GM19467 (cell line): ENCODE data around the gene ERGIC1.
"Not testable (repeated sequence)": the region's sequence is repeated elsewhere in the genome, so short reads cannot be mapped to it uniquely, and the experiment has no call there.

Experiments
- ATAC-seq: cut with Tn5 transposase; IDR thresholded peaks from one replicate; pipeline ENCODE4 v1.9.1; 2021; ENCODE audit warnings: mild to moderate bottlenecking, moderate library complexity; ENCODE audit not compliant: unreplicated experiment

Gene ERGIC1

GRCh38 chr5:172846249-172846648 is 12.2 kb downstream of the ERGIC1 start:
- ATAC-seq = no peak

- ATAC-seq = no peak
Observed at GRCh38 chr5:172846677-172847076, 12.6 kb downstream of the ERGIC1 start.

DNA sequence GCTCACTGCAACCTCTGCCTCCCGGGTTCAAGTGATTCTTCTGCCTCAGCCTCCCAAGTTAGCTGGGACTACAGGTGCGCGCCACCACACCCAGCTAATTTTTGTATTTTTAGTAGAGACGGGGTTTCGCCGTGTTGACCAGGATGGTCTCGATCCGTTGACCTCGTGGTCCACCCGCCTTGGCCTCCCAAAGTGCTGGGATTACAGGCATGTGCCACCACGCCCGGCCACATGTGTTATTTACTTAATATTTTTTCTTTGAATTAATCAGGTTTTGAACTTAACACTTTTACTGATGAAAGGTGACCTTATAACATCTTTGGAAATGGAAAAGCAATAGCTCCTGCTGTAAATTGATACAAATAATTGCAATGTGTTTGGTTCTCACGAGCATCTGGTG is 13.5 kb downstream of the ERGIC1 start:
- not testable (repeated sequence) for ATAC-seq

GRCh38 chr5:172848419-172848818 is 14.4 kb downstream of the ERGIC1 start:
- ATAC-seq = no peak

DNA sequence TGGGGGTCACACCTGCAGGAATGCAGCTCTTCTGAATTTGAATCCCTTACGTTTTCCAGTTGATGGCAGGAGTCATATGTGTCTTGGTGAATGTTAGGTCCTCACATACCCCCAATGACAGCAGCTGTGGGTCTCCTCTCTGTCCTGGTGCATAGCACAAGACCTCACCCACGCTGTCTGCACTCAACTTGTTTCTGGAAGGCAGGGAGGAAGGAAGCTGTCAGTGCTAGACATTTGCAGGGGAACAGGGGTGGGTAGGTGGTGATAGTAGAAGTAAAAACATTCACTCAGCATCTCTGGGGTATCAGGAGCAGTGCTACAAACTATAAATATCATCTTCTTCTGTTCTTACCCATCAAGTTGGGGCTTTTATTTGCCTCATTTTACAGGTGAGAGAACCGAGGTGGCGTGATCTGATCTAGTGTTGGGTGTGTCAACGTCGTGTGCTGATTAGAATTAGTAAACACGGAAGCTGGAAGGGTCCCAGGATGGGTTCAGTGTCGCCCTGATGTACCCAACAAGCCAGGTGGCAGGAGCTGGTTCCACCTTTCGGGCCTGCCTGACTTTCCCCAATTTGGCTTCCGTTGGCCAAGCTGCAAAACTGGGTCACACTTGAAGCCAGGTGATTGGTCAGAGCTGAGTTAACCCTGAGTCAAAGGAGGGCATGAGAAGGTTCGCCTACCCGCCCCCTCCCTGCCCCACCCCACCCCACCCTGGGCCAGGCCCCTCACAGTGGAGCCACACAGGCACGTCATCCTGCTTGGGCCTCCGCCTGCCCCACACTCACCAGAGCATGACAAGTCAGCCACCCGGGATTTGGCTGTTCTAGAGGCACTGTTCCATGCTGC is 15.8 kb downstream of the ERGIC1 start:
- ATAC-seq = peak; percentile 42

DNA sequence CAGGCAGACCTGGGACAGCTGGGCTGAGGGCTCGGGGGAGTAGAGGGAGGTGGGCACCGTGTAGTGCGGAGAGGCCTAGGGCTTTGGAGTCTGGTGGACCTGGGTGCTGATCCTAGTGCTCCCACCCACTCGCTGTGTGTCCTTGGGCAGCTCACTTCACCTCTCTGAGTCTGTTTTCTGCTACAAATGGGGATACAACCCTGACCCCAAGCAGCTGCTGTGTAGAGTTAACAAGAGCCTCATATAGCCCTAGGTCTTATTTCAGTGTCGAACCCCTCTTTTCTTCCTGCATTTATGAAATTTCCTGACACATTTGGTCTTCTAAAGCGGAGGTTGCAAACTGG is 16.4 kb downstream of the ERGIC1 start:
- ATAC-seq = no peak

GRCh38 chr5:172851254-172851653 is 17.2 kb downstream of the ERGIC1 start:
- not testable (repeated sequence) for ATAC-seq

GRCh38 chr5:172852490-172853354 is 18.7 kb downstream of the ERGIC1 start:
- no peak for ATAC-seq

DNA sequence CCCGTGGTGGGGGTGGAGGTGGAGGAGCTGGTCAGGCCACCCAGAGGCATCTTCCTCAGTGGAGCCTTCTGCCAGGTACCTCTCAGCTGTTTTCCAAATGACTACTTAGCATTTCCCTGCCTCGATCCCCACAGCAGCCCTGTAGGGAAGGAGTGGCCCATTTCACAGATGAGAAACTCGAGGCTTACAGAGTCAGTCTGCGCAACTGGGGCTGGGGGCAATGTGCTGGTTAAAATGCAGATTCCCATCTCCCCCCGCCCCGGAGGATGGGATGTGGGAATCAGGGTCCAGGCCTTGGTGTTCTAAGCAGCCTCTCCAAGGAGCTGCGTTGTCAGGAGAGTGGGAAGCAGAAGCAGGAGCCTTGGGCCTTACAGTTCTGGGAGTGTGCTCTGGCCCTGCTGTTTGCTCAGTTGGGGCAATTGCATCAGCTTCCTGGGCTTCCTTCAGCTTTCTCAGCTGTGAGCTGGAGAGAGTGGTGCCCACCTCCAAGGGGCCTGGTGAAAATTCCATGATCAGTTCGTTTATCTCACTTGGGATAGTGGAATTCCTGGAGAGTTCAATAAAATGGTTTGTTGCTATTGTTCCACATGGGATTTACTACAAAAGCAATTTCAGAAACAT is 19.4 kb downstream of the ERGIC1 start:
- ATAC-seq = no peak

- ATAC-seq = no peak
Observed at GRCh38 chr5:172854451-172854871, 20.4 kb downstream of the ERGIC1 start.

DNA sequence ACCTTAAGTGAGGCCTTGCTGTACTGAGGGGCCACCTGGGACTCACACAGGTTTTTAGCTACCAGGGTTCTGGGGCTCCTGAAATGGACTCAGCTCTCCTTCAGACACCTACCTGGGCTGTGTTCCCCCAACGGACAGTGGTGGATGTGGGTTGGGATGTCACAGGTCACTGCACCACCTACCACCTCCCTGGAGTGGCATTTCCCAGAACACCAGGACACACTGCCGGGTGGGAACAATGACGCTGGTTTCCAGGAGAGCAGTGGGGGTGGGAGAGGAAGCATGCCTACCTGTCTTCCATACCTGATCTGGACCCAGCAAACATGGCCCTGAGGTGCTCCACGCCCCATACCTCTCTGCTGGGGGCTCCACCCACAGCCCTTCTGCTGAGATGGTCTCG is 20.9 kb downstream of the ERGIC1 start:
- no peak for ATAC-seq

- no peak for ATAC-seq
Observed at GRCh38 chr5:172855597-172856292, 21.7 kb downstream of the ERGIC1 start.

DNA sequence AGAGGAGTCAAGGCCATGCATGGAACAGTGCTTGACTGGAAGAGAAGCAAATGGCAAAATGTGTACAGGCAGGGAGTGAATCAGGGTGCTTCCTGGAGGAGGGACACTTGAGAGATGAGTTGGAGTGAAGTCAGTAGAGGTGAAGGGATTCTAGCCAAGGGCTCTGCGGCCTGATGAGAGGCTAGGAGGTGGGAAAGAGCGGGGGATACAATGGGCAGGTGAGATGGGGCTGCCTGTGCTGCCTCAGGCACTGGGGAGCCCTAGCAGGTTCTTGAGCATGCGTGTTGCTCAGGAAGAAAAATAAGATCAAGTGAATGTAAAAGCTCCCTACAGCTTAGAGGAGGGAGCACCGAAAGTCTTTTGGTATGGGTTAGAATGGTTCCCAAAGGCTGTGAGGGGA is 22.3 kb downstream of the ERGIC1 start:
- no peak for ATAC-seq

DNA sequence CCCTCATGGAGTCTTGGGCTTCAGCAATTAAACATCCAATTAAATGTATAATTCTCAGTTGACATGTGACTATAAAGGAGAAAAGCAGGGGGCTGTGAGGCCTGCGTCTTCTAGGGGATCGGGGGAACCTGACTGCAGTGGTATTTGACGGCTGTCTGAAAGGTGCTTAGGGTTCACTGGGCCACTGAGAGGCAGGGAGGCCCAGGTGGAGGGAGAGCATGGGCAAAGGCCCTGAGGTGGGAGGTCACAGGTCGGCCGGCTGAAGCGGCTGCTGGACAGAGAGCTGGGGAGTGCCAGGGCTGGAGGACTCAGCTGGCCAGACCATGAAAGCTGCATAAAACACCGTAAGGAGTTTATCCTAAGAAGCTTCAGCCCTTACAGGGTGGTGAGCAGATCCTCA is 23.9 kb downstream of the ERGIC1 start:
- ATAC-seq = no peak

DNA sequence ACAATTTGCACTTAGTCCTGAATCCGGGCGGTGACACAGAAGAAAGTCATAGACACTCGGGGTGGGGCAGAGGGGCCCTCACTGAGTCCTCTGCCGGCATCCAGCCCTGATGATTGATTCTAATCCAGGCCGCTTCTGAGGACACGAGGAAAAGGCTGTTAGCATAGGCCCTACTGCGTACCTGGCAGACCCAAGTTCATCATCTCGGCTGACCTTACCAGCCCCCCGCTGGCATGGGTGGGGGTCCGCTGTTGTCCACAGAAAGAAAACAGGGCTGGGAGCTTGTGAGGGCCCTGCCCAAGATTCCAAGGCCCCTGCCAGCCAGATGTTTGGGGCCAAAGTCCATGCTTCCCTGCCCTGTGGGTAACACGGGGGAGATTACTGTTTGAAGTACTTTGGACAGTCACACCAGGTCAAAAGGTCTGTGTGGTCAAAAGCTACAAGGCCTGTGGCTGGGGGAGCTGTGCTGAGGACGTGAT is 24.5 kb downstream of the ERGIC1 start:
- ATAC-seq = no peak

- no peak for ATAC-seq
Observed at GRCh38 chr5:172858990-172859811, 25.1 kb downstream of the ERGIC1 start.

- ATAC-seq = no peak
Observed at GRCh38 chr5:172859966-172860365, 25.9 kb downstream of the ERGIC1 start.

- ATAC-seq = no peak
Observed at GRCh38 chr5:172860520-172861443, 26.7 kb downstream of the ERGIC1 start.

GRCh38 chr5:172861461-172861860 is 27.4 kb downstream of the ERGIC1 start:
- no peak for ATAC-seq
